ENCODE data around the gene AKT3.
A peak's percentile ranks its signal among the peaks of the same experiment; 100 is the strongest.

The AKT3 gene

DNA sequence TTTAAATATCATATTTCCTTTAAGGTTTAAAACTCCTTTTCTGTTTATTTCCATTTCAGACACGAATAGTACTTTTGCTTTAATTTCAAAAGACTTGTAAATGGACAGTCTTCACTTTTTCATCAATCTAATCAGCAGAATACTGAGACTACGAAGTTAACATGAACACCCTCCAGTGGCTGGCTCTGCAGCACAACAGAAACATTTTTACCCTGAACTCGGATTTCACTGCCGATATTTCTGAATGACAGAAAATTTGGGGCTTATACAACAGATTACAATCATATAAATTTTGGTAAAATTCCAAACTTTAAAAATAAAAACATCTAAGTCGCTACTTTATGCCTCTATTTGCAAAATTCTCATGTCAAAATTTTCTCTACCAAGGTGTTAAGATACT is 86.2 kb downstream of the AKT3 start:
- ChIA-PET CTCF (interaction anchor here (1.5 to 6.4 kb wide), 2 partner anchors 14 to 15 kb away, joined by 6 to 60 read pairs; no protein-coding TSS in a partner anchor), POLR2A (no interaction called here)
- H3K4me3 ChIP-seq (ENCODE audit: low read depth, low read length), result no peak overlapping the region
- TF ChIP-seq, protein P1, sequence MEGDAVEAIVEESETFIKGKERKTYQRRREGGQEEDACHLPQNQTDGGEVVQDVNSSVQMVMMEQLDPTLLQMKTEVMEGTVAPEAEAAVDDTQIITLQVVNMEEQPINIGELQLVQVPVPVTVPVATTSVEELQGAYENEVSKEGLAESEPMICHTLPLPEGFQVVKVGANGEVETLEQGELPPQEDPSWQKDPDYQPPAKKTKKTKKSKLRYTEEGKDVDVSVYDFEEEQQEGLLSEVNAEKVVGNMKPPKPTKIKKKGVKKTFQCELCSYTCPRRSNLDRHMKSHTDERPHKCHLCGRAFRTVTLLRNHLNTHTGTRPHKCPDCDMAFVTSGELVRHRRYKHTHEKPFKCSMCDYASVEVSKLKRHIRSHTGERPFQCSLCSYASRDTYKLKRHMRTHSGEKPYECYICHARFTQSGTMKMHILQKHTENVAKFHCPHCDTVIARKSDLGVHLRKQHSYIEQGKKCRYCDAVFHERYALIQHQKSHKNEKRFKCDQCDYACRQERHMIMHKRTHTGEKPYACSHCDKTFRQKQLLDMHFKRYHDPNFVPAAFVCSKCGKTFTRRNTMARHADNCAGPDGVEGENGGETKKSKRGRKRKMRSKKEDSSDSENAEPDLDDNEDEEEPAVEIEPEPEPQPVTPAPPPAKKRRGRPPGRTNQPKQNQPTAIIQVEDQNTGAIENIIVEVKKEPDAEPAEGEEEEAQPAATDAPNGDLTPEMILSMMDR (IDR thresholded peaks at IDR 0.05; ENCODE audit: insufficient read depth, low read length, missing control alignments), result no peak
- no peak for DNase-seq (ENCODE audit: low read depth, low spot score)

DNA sequence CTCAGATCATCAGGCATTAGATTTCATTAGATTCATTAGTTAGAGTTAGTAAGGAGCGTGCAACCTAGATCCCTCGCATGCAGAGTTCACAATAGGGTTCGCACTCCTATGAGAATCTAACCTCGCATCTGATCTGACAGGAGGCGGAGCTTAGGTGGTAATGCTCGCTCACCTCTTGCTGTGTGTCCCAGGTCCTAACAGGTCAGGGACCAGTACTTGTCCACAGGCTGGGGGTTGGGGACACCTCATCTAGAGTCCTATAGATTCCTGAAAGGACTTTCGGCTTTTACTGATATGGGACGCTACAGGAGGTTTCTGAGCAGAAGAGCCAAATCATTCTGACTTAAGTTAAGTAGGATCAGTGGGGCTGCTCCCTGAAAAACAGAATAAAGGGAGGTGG is 91.4 kb downstream of the AKT3 start:
- no peak overlapping the region for H3K4me3 ChIP-seq (ENCODE audit: low read depth, low read length)
- CTCF ChIA-PET, result interaction anchor here (0.8 to 6.4 kb wide), 2 partner anchors 9 to 12 kb away, joined by 3 to 60 read pairs; no protein-coding TSS in a partner anchor
- no peak for DNase-seq (ENCODE audit: low read depth, low spot score)
- TF ChIP-seq, protein P1 (IDR thresholded peaks at IDR 0.05; ENCODE audit: insufficient read depth, low read length, missing control alignments), result no peak
- POLR2A ChIA-PET, result no interaction called here

DNA sequence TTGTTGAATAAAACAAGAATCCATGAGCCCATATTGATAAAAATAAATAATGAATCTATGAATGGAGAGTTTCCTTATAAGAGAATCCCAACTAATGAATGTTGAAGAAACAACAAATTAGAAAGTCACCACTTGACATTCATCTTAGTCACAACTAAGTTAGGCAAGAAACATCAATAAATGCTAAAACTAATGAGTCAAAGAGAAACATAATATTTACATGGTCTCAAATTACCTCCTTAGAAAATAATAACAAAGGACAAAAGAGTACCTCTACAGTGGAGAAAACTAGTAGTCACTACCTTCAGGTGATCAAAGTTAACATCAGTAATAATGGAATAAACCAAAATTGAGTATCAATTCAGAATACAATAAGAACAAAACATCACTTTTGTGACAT is 93.5 kb downstream of the AKT3 start:
- POLR2A ChIA-PET, result no interaction called here
- CTCF ChIA-PET, result interaction anchor here (1.2 to 1.7 kb wide), 2 partner anchors 413 to 543 kb away, joined by 4 read pairs; no protein-coding TSS in a partner anchor
- TF ChIP-seq, protein P1 (IDR thresholded peaks at IDR 0.05; ENCODE audit: insufficient read depth, low read length, missing control alignments), result no peak
- H3K4me3 ChIP-seq (ENCODE audit: low read depth, low read length), result no peak overlapping the region
- DNase-seq (ENCODE audit: low read depth, low spot score), result no peak

DNA sequence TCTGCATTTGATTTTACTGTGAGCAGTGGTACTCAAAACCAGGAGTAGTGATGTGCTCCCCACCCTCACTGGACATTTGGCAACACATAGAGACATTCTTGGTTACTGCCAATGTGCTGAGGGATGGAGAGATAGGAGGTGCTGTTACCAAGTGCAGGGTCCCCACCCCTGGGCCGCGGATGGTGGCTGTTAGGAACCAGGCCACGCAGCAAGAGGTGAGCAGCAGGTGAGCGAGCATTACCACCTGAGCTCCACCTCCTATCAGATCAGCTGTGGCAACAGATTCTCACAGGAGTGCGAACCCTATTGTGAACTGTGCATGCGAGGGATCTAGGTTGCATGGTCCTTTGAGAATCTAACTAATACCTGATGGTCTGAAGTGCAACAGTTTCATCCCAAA is 95.7 kb downstream of the AKT3 start:
- no peak for DNase-seq (ENCODE audit: low read depth, low spot score)
- TF ChIP-seq, protein P1 (IDR thresholded peaks at IDR 0.05; ENCODE audit: insufficient read depth, low read length, missing control alignments), result no peak
- ChIA-PET POLR2A (no interaction called here), CTCF (interaction anchor here (1.1 kb wide), 1 partner anchor 9 kb away, joined by 5 read pairs; no protein-coding TSS in a partner anchor)
- no peak overlapping the region for H3K4me3 ChIP-seq (ENCODE audit: low read depth, low read length)

DNA sequence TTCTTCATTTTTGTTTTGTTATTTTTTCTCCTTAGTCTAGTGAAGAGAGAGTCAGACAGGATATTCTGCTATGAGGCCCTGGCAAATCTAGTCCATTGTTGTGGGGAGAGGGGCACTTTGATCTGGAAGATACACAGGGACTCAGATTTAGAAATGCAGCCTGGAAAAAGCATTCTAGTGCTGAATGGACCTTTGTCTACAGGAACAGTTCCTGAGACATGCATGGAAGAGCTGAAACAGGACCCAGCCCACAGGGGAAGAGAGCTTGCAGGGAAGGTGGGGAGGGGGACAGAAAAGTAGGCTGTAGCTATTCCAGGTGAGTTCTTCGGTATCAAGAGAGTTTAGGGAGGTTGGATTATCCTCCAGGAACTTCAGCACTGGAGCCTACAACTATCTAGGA is 98.5 kb downstream of the AKT3 start:
- POLR2A ChIA-PET, result no interaction called here
- no peak for DNase-seq (ENCODE audit: low read depth, low spot score)
- CTCF ChIA-PET, result interaction anchor here (0.7 to 5.2 kb wide), 7 partner anchors 9 to 408 kb away, joined by 3 to 60 read pairs (median 3); no protein-coding TSS in a partner anchor
- TF ChIP-seq, protein P1 (IDR thresholded peaks at IDR 0.05; ENCODE audit: insufficient read depth, low read length, missing control alignments), result no peak
- H3K4me3 ChIP-seq (ENCODE audit: low read depth, low read length), result no peak overlapping the region

DNA sequence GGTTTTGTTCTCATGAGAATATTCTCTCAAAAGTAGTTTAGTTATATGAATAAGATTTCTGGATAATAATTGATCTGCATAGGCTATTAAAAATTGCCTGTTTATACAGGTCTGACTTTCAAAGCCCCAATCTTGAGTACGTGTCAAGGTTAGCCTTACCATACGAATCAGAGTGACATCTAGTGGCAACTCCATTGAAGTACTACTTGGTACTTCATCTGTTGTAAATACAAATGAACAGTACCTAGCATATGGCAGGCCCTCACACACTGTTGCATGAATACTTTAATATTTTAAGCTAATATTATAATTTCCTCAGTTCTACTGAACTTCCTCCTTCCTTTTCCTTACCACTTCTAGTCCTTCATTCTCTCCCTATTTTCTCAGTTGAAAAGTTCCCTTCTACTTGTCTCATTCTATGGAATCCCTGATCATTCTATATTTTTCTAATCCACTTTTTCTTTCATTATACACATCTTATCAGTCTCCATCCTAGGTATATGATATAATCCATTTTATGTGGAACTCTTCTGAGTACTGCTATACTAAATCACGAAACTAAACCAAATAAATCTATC is 101.2 kb downstream of the AKT3 start:
- peak; percentile 45 for DNase-seq (ENCODE audit: low read depth, low spot score)
- CTCF ChIA-PET, result interaction anchor here (0.5 to 5.2 kb wide), 33 partner anchors 9 to 524 kb away, joined by 3 to 60 read pairs (median 4); no protein-coding TSS in a partner anchor
- TF ChIP-seq, protein P1 (IDR thresholded peaks at IDR 0.05; ENCODE audit: insufficient read depth, low read length, missing control alignments), result peak; percentile 66
- H3K4me3 ChIP-seq (ENCODE audit: low read depth, low read length), result no peak overlapping the region
- POLR2A ChIA-PET, result no interaction called here

Measured in AG04449 (cell line).